Measurements from ENCODE around the gene TPSB2.
"Not testable (repeated sequence)": the region's sequence is repeated elsewhere in the genome, so short reads cannot be mapped to it uniquely, and the experiment has no call there.

- TF ChIP-seq CREM (IDR thresholded peaks at IDR 0.05; ENCODE audit: low read depth); USF2 (CRISPR knock-in tag; IDR thresholded peaks at IDR 0.05); XRCC4 (IDR thresholded peaks at IDR 0.05; ENCODE audit: extremely low read depth, insufficient read depth, insufficient read length); POLR2A (conservative IDR thresholded peaks at IDR 0.05); MCM2 (IDR thresholded peaks at IDR 0.05; ENCODE audit: low read depth); MTA3 (IDR thresholded peaks at IDR 0.05; ENCODE audit: borderline replicate concordance); ZNF124 (CRISPR knock-in tag; IDR thresholded peaks at IDR 0.05); ILK (tag; IDR thresholded peaks at IDR 0.05; ENCODE audit: borderline replicate concordance, low read depth); SIN3B (IDR thresholded peaks at IDR 0.05; ENCODE audit: low read depth); COPS2 (conservative IDR thresholded peaks at IDR 0.05); HOMEZ (CRISPR knock-in tag; IDR thresholded peaks at IDR 0.05); ARID2 (IDR thresholded peaks at IDR 0.05): not testable (repeated sequence)
Observed at GRCh38 chr16:1229476-1229875, 508 bp downstream of the TPSB2 start.

All from K562 (cell line).